Central memory CD8-positive, alpha-beta T cell (primary cell): ENCODE data around the gene PGF.
A peak's percentile ranks its signal among the peaks of the same experiment; 100 is the strongest.
"Not testable (repeated sequence)": the region's sequence is repeated elsewhere in the genome, so short reads cannot be mapped to it uniquely, and the experiment has no call there.

Experiments used
- ATAC-seq: fragments of 150-1000 bp; cut with Tn5 transposase; replicated peaks from 2 replicates; pipeline ENCODE4 v1.10.0; 2022; ENCODE audit warnings: mild to moderate bottlenecking, moderate FRiP score, moderate number of reproducible peaks; ENCODE audit not compliant: poor library complexity, severe bottlenecking; ENCODE audit errors: extremely low read depth
- DNase-seq, 2 donors: peaks; one replicate each; pipeline ENCODE4 v3.0.0; 2021; ENCODE audit warnings: low spot score in 2 of 2
- H3K27ac Mint-ChIP-seq: one replicate; pipeline ENCODE4 v1.8.0; 2022; ENCODE audit warnings: low read depth, mild to moderate bottlenecking, moderate library complexity, mixed read lengths
- H3K27me3 Mint-ChIP-seq: one replicate; pipeline ENCODE4 v1.8.0; 2022; ENCODE audit warnings: mixed read lengths
- H3K36me3 Mint-ChIP-seq: one replicate; pipeline ENCODE4 v1.8.0; 2022; ENCODE audit warnings: mild to moderate bottlenecking, moderate library complexity, mixed read lengths; ENCODE audit not compliant: insufficient read depth
- H3K4me1 Mint-ChIP-seq: one replicate; pipeline ENCODE4 v1.8.0; 2022; ENCODE audit warnings: mixed read lengths
- H3K4me3 Mint-ChIP-seq: one replicate; pipeline ENCODE4 v1.8.0; 2022; ENCODE audit warnings: mild to moderate bottlenecking, moderate library complexity, mixed read lengths
- H3K9me3 Mint-ChIP-seq: one replicate; pipeline ENCODE4 v1.8.0; 2022; ENCODE audit warnings: mixed read lengths

Gene PGF

DNA sequence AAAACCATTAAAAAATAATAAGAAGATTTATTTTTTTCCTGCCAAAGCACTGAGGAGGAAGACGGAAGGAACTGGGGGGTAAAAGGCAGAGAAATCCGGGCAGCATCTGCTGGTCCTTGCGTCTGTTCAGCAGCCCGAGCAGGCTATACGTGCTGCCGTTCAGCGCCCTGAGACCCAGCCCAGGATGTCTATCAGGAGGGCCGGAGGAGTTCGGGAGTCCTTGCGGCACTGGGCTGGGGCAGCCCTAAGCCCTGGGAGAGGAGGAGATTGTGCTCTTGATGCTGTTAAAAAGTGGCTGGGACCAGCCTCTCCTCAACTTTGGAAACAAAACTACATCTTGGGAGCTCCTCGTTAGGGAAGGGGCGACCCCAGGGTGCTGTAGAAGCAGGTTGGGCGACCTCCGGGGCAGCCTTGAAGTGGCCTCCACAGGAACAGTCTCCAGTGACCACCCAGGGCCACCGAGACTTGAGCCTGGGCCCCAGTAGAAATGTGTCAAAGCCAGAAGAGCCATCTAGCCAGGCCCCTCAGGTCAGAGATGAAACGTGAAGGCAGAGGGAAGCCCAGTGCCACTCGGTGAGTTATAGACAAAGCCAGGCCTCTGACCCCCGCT, 14.3 kb downstream of the PGF start:
- ATAC-seq (no peak), DNase-seq (no peak)
- Mint-ChIP-seq H3K4me1 (peaks cover 25% of the 10 kb centered on the region), H3K36me3 (no peaks in the 10 kb centered on the region), H3K4me3 (peak overlapping the region; percentile 69), H3K9me3 (no peaks in the 10 kb centered on the region), H3K27me3 (no peaks in the 10 kb centered on the region), H3K27ac (peak overlapping the region; percentile 86)

DNA sequence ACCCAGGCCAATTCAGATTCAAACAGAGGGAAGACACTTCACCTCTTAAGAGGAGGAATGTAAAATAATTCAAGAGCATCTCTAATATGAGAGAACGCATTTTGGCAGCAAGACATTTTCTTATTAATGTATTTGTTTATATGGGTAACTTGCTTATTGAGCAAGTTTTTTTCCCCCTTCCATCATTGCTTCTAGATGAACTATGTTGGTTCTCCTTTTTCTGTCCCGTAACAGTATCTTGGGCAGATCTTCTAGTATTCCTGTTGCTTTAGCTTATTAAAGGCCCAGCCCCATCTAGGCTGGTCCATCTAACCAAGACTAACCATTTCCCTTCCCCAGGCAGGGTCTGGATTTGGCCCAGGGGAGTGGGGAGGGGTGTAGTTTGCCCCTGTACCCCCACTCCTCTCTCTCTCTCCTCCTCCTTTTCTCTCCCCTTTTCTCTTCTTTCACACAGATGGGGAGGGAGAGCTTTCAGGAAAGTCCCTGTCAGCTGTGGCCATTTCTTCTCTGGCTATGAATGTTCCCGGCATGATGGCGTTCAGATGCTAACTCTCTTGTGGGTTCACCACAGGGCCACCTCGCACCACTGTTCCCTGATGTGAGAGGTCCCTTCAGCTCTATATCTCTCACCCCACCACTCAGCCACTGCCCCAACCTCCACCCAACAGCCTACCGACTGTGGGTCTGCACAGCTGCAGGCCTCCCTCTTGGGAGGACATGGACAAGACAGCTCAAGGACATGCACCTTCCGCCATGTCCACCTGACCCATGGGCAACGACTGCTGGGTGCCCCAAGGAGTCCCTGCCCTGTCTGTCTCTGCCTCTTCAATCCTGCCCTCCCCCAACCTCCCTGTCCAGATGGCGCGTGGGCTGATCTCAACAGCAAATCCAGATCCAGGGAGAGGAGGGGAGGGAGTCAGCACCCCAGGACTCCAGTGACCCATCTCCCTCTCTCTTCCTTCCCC, 16.6 kb downstream of the PGF start:
- peaks cover 24% of the 10 kb centered on the region for H3K4me1 Mint-ChIP-seq
- DNase-seq (no peak), ATAC-seq (no peak)
- H3K27me3 Mint-ChIP-seq = peaks cover 2% of the 10 kb centered on the region
- no peaks in the 10 kb centered on the region for H3K9me3 Mint-ChIP-seq
- H3K4me3 Mint-ChIP-seq = no peak overlapping the region
- H3K27ac Mint-ChIP-seq = no peak overlapping the region
- H3K36me3 Mint-ChIP-seq = no peaks in the 10 kb centered on the region

DNA sequence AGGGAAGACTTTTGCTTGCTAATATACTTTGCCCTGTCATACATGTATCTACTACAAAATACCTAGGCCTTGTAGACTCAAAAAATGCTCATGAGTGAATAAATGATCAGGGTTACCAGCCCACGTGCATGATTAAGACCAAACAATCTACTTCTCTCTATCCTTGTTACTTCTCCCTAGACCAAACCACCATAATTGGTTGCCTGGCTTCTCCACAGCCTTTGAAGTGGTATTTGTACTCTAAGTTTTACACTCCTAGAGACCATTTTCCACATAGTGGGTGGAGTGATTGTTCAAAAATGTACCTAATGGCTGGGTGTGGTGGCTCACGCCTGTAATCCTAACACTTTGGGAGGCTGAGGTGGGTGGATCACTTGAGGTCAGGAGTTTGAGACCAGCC, 18.2 kb downstream of the PGF start:
- H3K27ac Mint-ChIP-seq = no peak overlapping the region
- no peak for ATAC-seq
- no peak for DNase-seq
- peaks cover 24% of the 10 kb centered on the region for H3K4me1 Mint-ChIP-seq
- H3K36me3 Mint-ChIP-seq = peaks cover 2% of the 10 kb centered on the region
- peaks cover 19% of the 10 kb centered on the region for H3K27me3 Mint-ChIP-seq
- no peaks in the 10 kb centered on the region for H3K9me3 Mint-ChIP-seq
- no peak overlapping the region for H3K4me3 Mint-ChIP-seq

DNA sequence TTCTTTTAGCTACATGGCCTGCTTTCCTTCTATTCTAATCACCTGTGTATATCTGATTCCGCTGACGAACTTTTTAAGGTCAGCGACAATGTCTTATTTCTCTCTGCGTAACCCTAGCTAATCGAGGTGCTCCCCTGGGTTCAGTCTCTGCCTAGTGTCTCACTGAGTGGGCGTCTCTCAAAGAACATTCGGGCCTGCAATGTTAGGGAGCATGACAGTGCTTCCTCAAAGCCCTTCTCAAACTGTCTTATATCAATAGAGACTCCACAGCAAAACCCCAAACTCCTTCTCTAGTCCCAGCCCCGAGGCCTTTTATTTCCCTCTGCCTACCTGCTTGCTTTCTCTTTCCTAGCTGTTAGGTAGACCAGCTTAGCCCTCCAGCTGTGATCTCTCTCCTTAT, 18.7 kb downstream of the PGF start:
- H3K27ac Mint-ChIP-seq = no peak overlapping the region
- H3K9me3 Mint-ChIP-seq = no peaks in the 10 kb centered on the region
- no peak for DNase-seq
- no peak overlapping the region for H3K4me3 Mint-ChIP-seq
- H3K36me3 Mint-ChIP-seq = peaks cover 2% of the 10 kb centered on the region
- ATAC-seq = no peak
- peaks cover 23% of the 10 kb centered on the region for H3K27me3 Mint-ChIP-seq
- peaks cover 19% of the 10 kb centered on the region for H3K4me1 Mint-ChIP-seq

DNA sequence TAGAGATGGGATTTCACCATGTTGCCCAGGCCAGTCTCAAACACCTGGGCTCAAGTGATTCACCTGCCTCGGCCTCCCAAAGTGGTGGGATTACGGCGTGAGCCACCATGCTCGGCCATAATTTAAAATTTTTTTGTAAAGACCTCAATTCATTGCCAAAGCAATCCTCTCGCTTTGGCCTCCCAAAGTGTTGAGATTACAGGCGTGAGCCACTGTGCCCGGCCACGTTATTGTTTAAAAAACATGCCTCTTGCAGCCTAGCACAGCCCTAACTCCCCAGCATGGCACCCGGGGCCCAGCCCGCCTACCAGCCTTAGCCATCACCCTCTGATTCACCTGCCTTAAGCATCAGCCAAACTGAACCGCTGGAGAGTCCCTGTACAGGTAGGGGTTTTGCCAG, 19.2 kb downstream of the PGF start:
- Mint-ChIP-seq H3K9me3 (no peaks in the 10 kb centered on the region), H3K4me1 (peaks cover 14% of the 10 kb centered on the region), H3K27me3 (peaks cover 29% of the 10 kb centered on the region), H3K36me3 (peaks cover 2% of the 10 kb centered on the region), H3K4me3 (no peak overlapping the region), H3K27ac (no peak overlapping the region)
- ATAC-seq (no peak), DNase-seq (no peak)

DNA sequence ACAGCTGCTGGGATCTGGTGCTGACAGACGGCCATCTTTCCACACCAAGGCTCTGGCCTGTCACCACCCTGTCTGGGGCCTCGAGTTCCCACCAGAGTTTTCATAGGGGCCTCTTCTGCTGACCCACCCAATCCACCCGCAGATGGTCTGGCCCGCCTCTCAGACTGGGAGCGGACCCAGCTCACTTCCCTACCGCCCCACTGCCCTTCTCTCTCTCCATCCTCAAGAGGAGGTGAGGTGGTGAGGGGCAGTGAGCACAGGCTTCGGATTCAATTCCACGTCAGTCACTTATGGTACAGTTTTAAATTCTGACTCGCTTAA, 20.1 kb downstream of the PGF start:
- Mint-ChIP-seq H3K27me3 (peaks cover 33% of the 10 kb centered on the region), H3K27ac (no peak overlapping the region), H3K4me1 (peaks cover 11% of the 10 kb centered on the region), H3K4me3 (no peak overlapping the region), H3K36me3 (peaks cover 2% of the 10 kb centered on the region), H3K9me3 (no peaks in the 10 kb centered on the region)
- ATAC-seq (no peak), DNase-seq (no peak)

DNA sequence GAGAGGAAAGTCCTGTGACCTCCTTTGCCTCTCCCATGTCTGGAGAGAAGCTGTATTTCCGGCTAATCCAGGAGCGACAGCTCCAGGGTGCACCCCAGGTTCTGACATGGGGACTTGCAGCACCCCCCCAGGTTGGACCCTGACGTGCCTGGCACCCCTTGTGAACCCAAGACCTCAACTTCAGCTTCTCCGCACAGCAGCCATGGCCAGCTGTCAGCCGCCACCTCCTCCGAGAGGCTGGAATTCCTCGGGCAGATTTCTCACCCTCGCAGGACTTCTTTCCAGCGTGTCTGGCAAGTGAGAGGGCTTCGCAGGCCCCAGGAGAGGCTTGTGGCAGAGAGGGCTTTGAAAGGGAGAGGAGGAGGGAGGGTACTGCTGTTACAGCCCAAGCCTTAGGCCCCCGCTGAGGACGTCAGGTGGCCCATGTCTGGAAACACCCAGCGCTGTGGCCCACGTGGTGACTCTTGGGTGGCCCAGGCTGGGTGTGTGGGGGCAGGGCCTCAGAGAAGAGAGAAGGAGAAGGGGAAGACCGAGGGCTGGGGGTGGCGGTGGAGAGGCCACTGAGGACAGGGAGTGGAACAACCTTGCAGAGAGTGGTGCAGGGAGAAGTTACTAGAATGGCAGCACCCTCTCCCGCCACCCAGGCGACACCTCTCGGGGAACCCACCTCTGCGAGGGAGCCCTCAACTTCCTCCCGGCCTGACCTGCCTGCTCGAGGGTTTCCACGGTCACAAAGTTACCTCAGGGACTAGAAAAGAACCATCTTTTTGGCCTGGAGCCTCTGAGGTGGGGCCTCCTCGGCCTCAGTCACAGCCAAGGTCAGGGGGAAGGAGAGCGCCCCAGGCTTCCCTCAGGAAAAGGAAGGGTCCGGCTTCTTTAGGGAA, 20.7 kb downstream of the PGF start:
- Mint-ChIP-seq H3K9me3 (no peaks in the 10 kb centered on the region), H3K27me3 (peaks cover 33% of the 10 kb centered on the region), H3K36me3 (peaks cover 2% of the 10 kb centered on the region), H3K4me1 (peaks cover 5% of the 10 kb centered on the region), H3K27ac (no peak overlapping the region), H3K4me3 (no peak overlapping the region)
- ATAC-seq = no peak
- DNase-seq = no peak

DNA sequence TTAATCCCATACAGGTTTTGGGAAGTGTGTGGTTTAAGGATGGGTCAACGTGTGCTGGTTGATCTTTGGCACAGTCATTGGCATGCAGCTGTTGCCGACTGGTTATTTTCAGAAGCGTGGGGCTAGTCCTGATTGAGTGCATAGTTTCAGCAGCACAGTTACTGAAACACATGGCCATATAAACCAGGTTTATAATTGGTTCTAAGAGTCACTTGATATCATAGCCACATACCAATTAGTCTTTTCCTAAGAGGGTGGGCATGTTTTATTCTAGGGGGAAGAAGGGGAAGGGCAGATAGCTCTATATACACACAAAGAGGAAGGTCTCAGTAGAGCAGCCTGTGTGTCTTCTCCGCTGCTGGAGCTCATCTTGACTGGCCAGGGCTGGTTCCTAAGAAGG, 21.4 kb downstream of the PGF start:
- Mint-ChIP-seq H3K27me3 (peaks cover 33% of the 10 kb centered on the region), H3K4me1 (peaks cover 5% of the 10 kb centered on the region), H3K4me3 (no peak overlapping the region), H3K36me3 (peaks cover 2% of the 10 kb centered on the region), H3K27ac (no peak overlapping the region), H3K9me3 (no peaks in the 10 kb centered on the region)
- ATAC-seq = no peak
- DNase-seq = no peak

DNA sequence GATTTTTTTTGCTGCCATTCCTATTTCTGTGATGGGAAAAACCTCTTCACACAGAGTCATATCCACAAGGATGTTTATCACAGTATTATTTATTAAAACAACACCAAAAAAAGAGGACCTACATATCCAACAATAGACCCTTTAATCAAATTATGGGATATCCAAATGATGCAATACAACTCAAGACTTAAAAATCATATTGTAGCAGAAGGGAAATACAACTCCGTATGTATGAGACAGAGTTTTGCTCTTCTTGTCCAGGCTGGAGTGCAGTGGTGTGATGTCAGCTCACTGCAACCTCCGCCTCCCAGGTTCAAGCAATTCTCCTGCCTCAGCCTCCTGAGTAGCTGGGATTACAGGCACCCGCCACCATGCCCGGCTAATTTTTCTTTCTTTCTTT, 22.5 kb downstream of the PGF start:
- H3K27me3 Mint-ChIP-seq = peaks cover 33% of the 10 kb centered on the region
- H3K9me3 Mint-ChIP-seq, DNase-seq, ATAC-seq, H3K4me3 Mint-ChIP-seq, H3K36me3 Mint-ChIP-seq, H3K4me1 Mint-ChIP-seq, H3K27ac Mint-ChIP-seq: not testable (repeated sequence)

DNA sequence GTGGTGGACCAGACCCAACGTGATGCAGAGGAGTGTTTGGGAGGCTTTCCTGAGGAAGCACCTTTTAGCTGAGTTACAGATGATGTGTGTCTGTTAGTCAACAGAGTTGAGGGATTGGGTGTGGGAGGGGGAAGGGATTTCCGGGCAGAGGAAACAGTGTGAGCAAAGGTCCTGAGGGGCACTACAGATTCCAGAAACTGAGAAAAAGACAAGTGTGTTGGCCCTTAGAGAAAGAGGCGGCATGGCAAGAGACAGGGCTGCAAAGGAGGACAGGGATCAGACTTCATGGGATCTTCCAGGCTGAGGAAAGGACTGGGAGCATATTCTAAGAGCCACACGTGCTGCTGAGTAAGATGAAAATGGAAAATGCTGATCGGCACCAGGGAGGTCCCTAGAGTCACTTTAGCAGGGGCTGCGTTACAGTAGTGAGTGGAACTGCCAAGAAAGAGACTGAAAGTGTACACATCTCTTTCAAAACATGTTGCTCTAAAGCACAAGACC, 22.9 kb downstream of the PGF start:
- no peak for DNase-seq
- no peak overlapping the region for H3K27ac Mint-ChIP-seq
- no peak for ATAC-seq
- peaks cover 5% of the 10 kb centered on the region for H3K4me1 Mint-ChIP-seq
- H3K4me3 Mint-ChIP-seq = no peak overlapping the region
- no peaks in the 10 kb centered on the region for H3K9me3 Mint-ChIP-seq
- peaks cover 2% of the 10 kb centered on the region for H3K36me3 Mint-ChIP-seq
- H3K27me3 Mint-ChIP-seq = peaks cover 33% of the 10 kb centered on the region

DNA sequence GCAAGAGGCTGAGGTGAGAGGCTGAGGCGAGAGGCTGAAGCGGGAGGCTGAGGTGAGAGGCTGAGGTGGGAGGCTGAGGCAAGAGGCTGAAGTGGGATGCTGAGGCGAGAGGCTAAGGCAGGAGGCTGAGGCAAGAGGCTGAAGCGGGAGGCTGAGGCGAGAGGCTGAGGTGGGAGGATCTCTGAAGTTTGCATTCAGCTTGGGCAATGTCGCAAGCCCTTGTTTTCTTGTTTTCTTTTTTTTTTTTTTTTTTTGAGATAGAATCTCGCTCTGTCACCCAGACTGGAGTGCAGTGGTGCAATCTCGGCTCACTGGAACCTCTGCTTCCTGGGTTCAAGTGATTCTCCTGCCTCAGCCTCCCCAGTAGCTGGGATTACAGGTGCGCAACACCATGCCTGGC, 23.7 kb downstream of the PGF start:
- H3K27ac Mint-ChIP-seq, H3K36me3 Mint-ChIP-seq, H3K4me1 Mint-ChIP-seq, DNase-seq, ATAC-seq, H3K4me3 Mint-ChIP-seq, H3K9me3 Mint-ChIP-seq: not testable (repeated sequence)
- peaks cover 37% of the 10 kb centered on the region for H3K27me3 Mint-ChIP-seq

DNA sequence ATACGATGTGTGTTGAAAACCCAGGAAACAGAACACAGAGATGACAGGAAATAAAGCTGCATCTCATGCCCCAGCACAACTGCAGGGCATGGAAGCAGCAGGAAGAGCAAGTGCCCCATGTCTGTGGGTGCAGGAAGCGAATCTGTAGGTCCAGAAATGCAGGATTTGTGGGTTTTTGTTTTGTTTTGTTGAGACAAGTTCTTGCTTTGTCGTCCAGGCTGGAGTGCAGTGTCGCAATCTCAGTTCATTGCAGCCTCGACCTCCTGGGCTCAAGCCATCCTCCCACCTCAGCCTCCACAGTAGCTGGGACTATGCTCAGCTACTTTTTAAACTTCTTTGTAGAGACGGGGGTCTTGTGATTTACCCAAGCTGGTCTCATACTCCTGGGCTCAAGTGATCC, 26.2 kb downstream of the PGF start:
- no peak overlapping the region for H3K4me3 Mint-ChIP-seq
- peaks cover 2% of the 10 kb centered on the region for H3K36me3 Mint-ChIP-seq
- H3K9me3 Mint-ChIP-seq = no peaks in the 10 kb centered on the region
- no peak overlapping the region for H3K27ac Mint-ChIP-seq
- DNase-seq = no peak
- H3K27me3 Mint-ChIP-seq = peaks cover 60% of the 10 kb centered on the region
- no peaks in the 10 kb centered on the region for H3K4me1 Mint-ChIP-seq
- no peak for ATAC-seq
